Keratinocyte (primary cell): ENCODE data around the gene RAB8A. TPM values are rescaled to one million over a fixed set of nuclear protein-coding genes. Genes with fewer than 3 reads are reported as not detected.

Experiments used
- DNase-seq: peaks from one replicate; pipeline ENCODE4 v3.0.0-alpha.2; 2011; ENCODE audit warnings: low read depth, missing footprints, low spot score
- FAIRE-seq: peaks from 2 replicates; lab custom pipeline; 2011; peaks lifted over from hg19 to GRCh38; lab: Jason Lieb, UNC
- H2AFZ ChIP-seq: 2 replicates; pipeline ENCODE4 v1.6.0; 2012; ENCODE audit warnings: low read length, control low read depth, inconsistent platforms; ENCODE audit not compliant: control insufficient read depth
- H3K27ac ChIP-seq: 2 replicates; pipeline ENCODE4 v1.5.1; 2011; ENCODE audit warnings: low read length; ENCODE audit not compliant: control insufficient read depth, insufficient read depth
- H3K27me3 ChIP-seq: 3 replicates; pipeline ENCODE4 v1.6.0; 2011; ENCODE audit warnings: low read length; ENCODE audit not compliant: control insufficient read depth, insufficient read depth; ENCODE audit errors: extremely low read depth
- H3K36me3 ChIP-seq, 2 experiments: 2 replicates in 1 of 2; 3 replicates in 1 of 2; pipeline ENCODE4 v1.5.1; 2011; ENCODE audit warnings: low read length in 2 of 2, mild to moderate bottlenecking in 1 of 2; ENCODE audit not compliant: control insufficient read depth in 2 of 2, insufficient read depth in 2 of 2; ENCODE audit errors: extremely low read depth in 1 of 2
- H3K4me1 ChIP-seq: 3 replicates; pipeline ENCODE4 v1.5.1; 2011; ENCODE audit warnings: low read length; ENCODE audit not compliant: control insufficient read depth, insufficient read depth; ENCODE audit errors: extremely low read depth
- H3K4me2 ChIP-seq: 3 replicates; pipeline ENCODE4 v1.6.0; 2011; ENCODE audit warnings: low read depth, low read length; ENCODE audit not compliant: control insufficient read depth, insufficient read depth; ENCODE audit errors: extremely low read depth
- H3K4me3 ChIP-seq, 3 experiments: fragments of 200-600 bp in 1 of 3; sonication (generic) in 1 of 3; 2 replicates in 2 of 3; 3 replicates in 1 of 3; pipeline ENCODE4 v1.5.1; 2011 to 2016; ENCODE audit warnings: low read length in 3 of 3, mild to moderate bottlenecking in 3 of 3, control low read depth in 2 of 3, inconsistent platforms in 1 of 3, low read depth in 1 of 3, mixed read lengths in 1 of 3, mixed run types in 1 of 3, moderate library complexity in 1 of 3; ENCODE audit not compliant: control insufficient read depth in 2 of 3, insufficient read depth in 2 of 3; ENCODE audit errors: extremely low read depth in 1 of 3
- H3K79me2 ChIP-seq: 2 replicates; pipeline ENCODE4 v1.6.0; 2012; ENCODE audit warnings: low read length; ENCODE audit not compliant: control insufficient read depth, insufficient read depth
- H3K9ac ChIP-seq: 3 replicates; pipeline ENCODE4 v1.6.0; 2011; ENCODE audit warnings: low read length; ENCODE audit not compliant: control insufficient read depth, insufficient read depth; ENCODE audit errors: extremely low read depth
- H3K9me1 ChIP-seq: 3 replicates; pipeline ENCODE4 v1.6.0; 2011; ENCODE audit warnings: low read length; ENCODE audit not compliant: control insufficient read depth, insufficient read depth; ENCODE audit errors: extremely low read depth
- H3K9me3 ChIP-seq: 2 replicates; pipeline ENCODE4 v1.5.1; 2012; ENCODE audit warnings: low read depth, low read length; ENCODE audit not compliant: control insufficient read depth
- H4K20me1 ChIP-seq: 3 replicates; pipeline ENCODE4 v1.6.0; 2011; ENCODE audit warnings: low read length; ENCODE audit not compliant: control insufficient read depth, insufficient read depth; ENCODE audit errors: extremely low read depth
- EZH2 ChIP-seq: IDR thresholded peaks from one replicate; pipeline ENCODE4 v1.6.1; 2012; ENCODE audit warnings: inconsistent platforms, mild to moderate bottlenecking, low read length, moderate library complexity
- dilution Hi-C: fragments of 300-500 bp; cut with MboI; formaldehyde crosslinking; loops from one replicate; pipeline ENCODE4 v1.7.0; 2020; ENCODE audit warnings: low sequenced_read_pairs; ENCODE audit not compliant: extremely low pct_ligation_motif_present
- polyA plus RNA-seq, 5 experiments: library from polyadenylated mRNA; depleted of rRNA in 3 of 5; stranded (reverse) in 3 of 5; stranded (forward) in 1 of 5; unstranded in 1 of 5; fragments of >200 nt; gene quantifications; 1 replicate in 1 of 5; 2 replicates in 3 of 5; 3 replicates in 1 of 5; pipeline versions ENCODE4 v1.2.1 to v1.2.3, GENCODE V29; 2011 to 2012; ENCODE audit warnings: missing spikeins in 2 of 5, low read depth in 1 of 5, low replicate concordance in 1 of 5
- TF ChIP-seq, protein P1 (sequence below), 3 experiments: IDR thresholded peaks in 1 of 3; conservative IDR thresholded peaks in 1 of 3; optimal IDR thresholded peaks in 1 of 3; 2 replicates in 2 of 3; 3 replicates in 1 of 3; pipeline versions ENCODE3 to v1.5.1; 2011; ENCODE audit warnings: low read length in 3 of 3, mild to moderate bottlenecking in 3 of 3, moderate library complexity in 2 of 3, control low read depth in 1 of 3, inconsistent platforms in 1 of 3; ENCODE audit not compliant: insufficient read depth in 2 of 3; ENCODE audit errors: extremely low read depth in 1 of 3

RAB8A gene
- polyA plus RNA-seq, 1 donor (not counting 4 experiments of a cell fraction or from before 2014, with no cell fraction given), result 95.1 TPM

- no peak overlapping the region for H3K9ac ChIP-seq
- no peaks in the 10 kb centered on the region for H3K9me3 ChIP-seq
- peaks cover 53 to 68% of the 10 kb centered on the region in 2 experiments for H3K36me3 ChIP-seq
- DNase-seq (no peak), FAIRE-seq (no peak)
- H3K4me1 ChIP-seq, result no peaks in the 10 kb centered on the region
- no peak overlapping the region for H3K27ac ChIP-seq
- no peak overlapping the region for H2AFZ ChIP-seq
- H3K4me2 ChIP-seq, result no peak overlapping the region
- dilution Hi-C loops, result no loop called here
- H4K20me1 ChIP-seq, result peaks cover 4% of the 10 kb centered on the region
- no peaks in the 10 kb centered on the region for H3K9me1 ChIP-seq
- TF ChIP-seq, protein P1, sequence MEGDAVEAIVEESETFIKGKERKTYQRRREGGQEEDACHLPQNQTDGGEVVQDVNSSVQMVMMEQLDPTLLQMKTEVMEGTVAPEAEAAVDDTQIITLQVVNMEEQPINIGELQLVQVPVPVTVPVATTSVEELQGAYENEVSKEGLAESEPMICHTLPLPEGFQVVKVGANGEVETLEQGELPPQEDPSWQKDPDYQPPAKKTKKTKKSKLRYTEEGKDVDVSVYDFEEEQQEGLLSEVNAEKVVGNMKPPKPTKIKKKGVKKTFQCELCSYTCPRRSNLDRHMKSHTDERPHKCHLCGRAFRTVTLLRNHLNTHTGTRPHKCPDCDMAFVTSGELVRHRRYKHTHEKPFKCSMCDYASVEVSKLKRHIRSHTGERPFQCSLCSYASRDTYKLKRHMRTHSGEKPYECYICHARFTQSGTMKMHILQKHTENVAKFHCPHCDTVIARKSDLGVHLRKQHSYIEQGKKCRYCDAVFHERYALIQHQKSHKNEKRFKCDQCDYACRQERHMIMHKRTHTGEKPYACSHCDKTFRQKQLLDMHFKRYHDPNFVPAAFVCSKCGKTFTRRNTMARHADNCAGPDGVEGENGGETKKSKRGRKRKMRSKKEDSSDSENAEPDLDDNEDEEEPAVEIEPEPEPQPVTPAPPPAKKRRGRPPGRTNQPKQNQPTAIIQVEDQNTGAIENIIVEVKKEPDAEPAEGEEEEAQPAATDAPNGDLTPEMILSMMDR (optimal IDR thresholded peaks at IDR 0.05 in 1 of 3, IDR thresholded peaks at IDR 0.05 in 1 of 3, conservative IDR thresholded peaks at IDR 0.05 in 1 of 3; ENCODE audit: extremely low read depth in 1 of 3, insufficient read depth in 2 of 3, low read length in 3 of 3), result no peak
- no peak for TF ChIP-seq EZH2
- no peaks in the 10 kb centered on the region for H3K27me3 ChIP-seq
- H3K4me3 ChIP-seq, result no peak overlapping the region
- peaks cover 2% of the 10 kb centered on the region for H3K79me2 ChIP-seq
These were observed 16.2 kb downstream of the RAB8A start for GRCh38 chr19:16127776-16128371.

- no peak for FAIRE-seq
- H3K27ac ChIP-seq, result no peak overlapping the region
These were observed 20.0 kb downstream of the RAB8A start for GRCh38 chr19:16131648-16132047.

More at GRCh38 chr19:16131648-16132047, 20.0 kb downstream of the RAB8A start:
- TF ChIP-seq EZH2, result no peak
- TF ChIP-seq, protein P1 (optimal IDR thresholded peaks at IDR 0.05 in 1 of 3, IDR thresholded peaks at IDR 0.05 in 1 of 3, conservative IDR thresholded peaks at IDR 0.05 in 1 of 3; ENCODE audit: extremely low read depth in 1 of 3, insufficient read depth in 2 of 3, low read length in 3 of 3), result no peak
- H3K4me3 ChIP-seq, result no peak overlapping the region
- peaks cover 4% of the 10 kb centered on the region for H4K20me1 ChIP-seq
- no peaks in the 10 kb centered on the region for H3K9me3 ChIP-seq
- H2AFZ ChIP-seq, result no peak overlapping the region
- H3K36me3 ChIP-seq, result peaks cover 38 to 58% of the 10 kb centered on the region in 2 experiments
- no peaks in the 10 kb centered on the region for H3K9me1 ChIP-seq
- H3K9ac ChIP-seq, result no peak overlapping the region
- H3K4me1 ChIP-seq, result no peaks in the 10 kb centered on the region
- no peak overlapping the region for H3K4me2 ChIP-seq
- no peak for DNase-seq
- dilution Hi-C loops, result no loop called here
- no peaks in the 10 kb centered on the region for H3K27me3 ChIP-seq
- no peaks in the 10 kb centered on the region for H3K79me2 ChIP-seq
